Measurements from ENCODE around the gene TFF1. TPM values are rescaled to one million over a fixed set of nuclear protein-coding genes. Genes with fewer than 3 reads are reported as not detected.

The TFF1 gene
- total RNA-seq, 1 donor from 2014 or later: not detected

- no peak overlapping the region for H3K27ac ChIP-seq
- H3K9me3 Mint-ChIP-seq: peaks cover 2% of the 10 kb centered on the region
- H3K9ac ChIP-seq: no peak overlapping the region
- H3K9me3 ChIP-seq (ENCODE audit: low read depth): no peaks in the 10 kb centered on the region
- no peaks in the 10 kb centered on the region for H3K27me3 ChIP-seq
- H3K36me3 Mint-ChIP-seq: no peaks in the 10 kb centered on the region
- H3K4me1 Mint-ChIP-seq: peaks cover 7% of the 10 kb centered on the region
- peaks cover 8% of the 10 kb centered on the region for H3K27me3 Mint-ChIP-seq (ENCODE audit: insufficient read depth, low read depth)
- no peak for DNase-seq (ENCODE audit: low spot score)
- no peaks in the 10 kb centered on the region for H3K79me2 ChIP-seq (ENCODE audit: low read depth)
- H3K4me3 Mint-ChIP-seq: no peak overlapping the region
- H3K36me3 ChIP-seq: no peaks in the 10 kb centered on the region
- no peak overlapping the region for H3K27ac Mint-ChIP-seq
- H3K4me2 ChIP-seq: no peak overlapping the region
- TF ChIP-seq CTCF (IDR thresholded peaks at IDR 0.05) (no peak), EZH2 (IDR thresholded peaks at IDR 0.05) (no peak), EZH2phosphoT487 (IDR thresholded peaks at IDR 0.05) (no peak)
- H3K4me1 ChIP-seq: peaks cover 10% of the 10 kb centered on the region
- H2AFZ ChIP-seq (replicated peaks): no peak overlapping the region
- no peaks in the 10 kb centered on the region for H4K20me1 ChIP-seq (ENCODE audit: low read depth)
- no peaks in the 10 kb centered on the region for H3F3A ChIP-seq (ENCODE audit: low read depth)
- no peak overlapping the region for H3K4me3 ChIP-seq
Measured at GRCh38 chr21:42377211-42377950, 11.0 kb upstream of the TFF1 start.

GRCh38 chr21:42376338-42376982 is 10.1 kb upstream of the TFF1 start:
- Histone ChIP-seq H2AFZ (replicated peaks) (no peak overlapping the region), H3K36me3 (no peaks in the 10 kb centered on the region), H3K27ac (no peak overlapping the region), H3F3A (ENCODE audit: low read depth) (no peaks in the 10 kb centered on the region), H3K27me3 (no peaks in the 10 kb centered on the region), H3K9me3 (ENCODE audit: low read depth) (no peaks in the 10 kb centered on the region), H3K4me1 (peaks cover 10% of the 10 kb centered on the region), H3K4me3 (no peak overlapping the region), H4K20me1 (ENCODE audit: low read depth) (no peaks in the 10 kb centered on the region), H3K4me2 (no peak overlapping the region), H3K9ac (no peak overlapping the region), H3K79me2 (ENCODE audit: low read depth) (no peaks in the 10 kb centered on the region)
- Mint-ChIP-seq H3K4me3 (no peak overlapping the region), H3K36me3 (no peaks in the 10 kb centered on the region), H3K27me3 (ENCODE audit: insufficient read depth, low read depth) (peaks cover 8% of the 10 kb centered on the region), H3K9me3 (peaks cover 2% of the 10 kb centered on the region), H3K4me1 (peaks cover 7% of the 10 kb centered on the region), H3K27ac (no peak overlapping the region)
- no peak for TF ChIP-seq CTCF (IDR thresholded peaks at IDR 0.05)
- no peak for TF ChIP-seq EZH2phosphoT487 (IDR thresholded peaks at IDR 0.05)
- TF ChIP-seq EZH2 (IDR thresholded peaks at IDR 0.05): no peak
- DNase-seq (ENCODE audit: low spot score): no peak

- Mint-ChIP-seq H3K27me3 (ENCODE audit: insufficient read depth, low read depth) (peaks cover 9% of the 10 kb centered on the region), H3K9me3 (peaks cover 5% of the 10 kb centered on the region), H3K4me3 (no peak overlapping the region), H3K4me1 (peaks cover 10% of the 10 kb centered on the region), H3K36me3 (no peaks in the 10 kb centered on the region), H3K27ac (no peak overlapping the region)
- H4K20me1 ChIP-seq (ENCODE audit: low read depth): no peaks in the 10 kb centered on the region
- no peaks in the 10 kb centered on the region for H3K27me3 ChIP-seq
- TF ChIP-seq CTCF (IDR thresholded peaks at IDR 0.05) (no peak), EZH2phosphoT487 (IDR thresholded peaks at IDR 0.05) (no peak), EZH2 (IDR thresholded peaks at IDR 0.05) (no peak)
- H3K4me2 ChIP-seq: no peak overlapping the region
- no peak overlapping the region for H3K9ac ChIP-seq
- H3K4me1 ChIP-seq: peaks cover 10% of the 10 kb centered on the region
- DNase-seq (ENCODE audit: low spot score): no peak
- H2AFZ ChIP-seq (replicated peaks): no peak overlapping the region
- H3K79me2 ChIP-seq (ENCODE audit: low read depth): no peaks in the 10 kb centered on the region
- no peaks in the 10 kb centered on the region for H3K9me3 ChIP-seq (ENCODE audit: low read depth)
- no peak overlapping the region for H3K27ac ChIP-seq
- H3K4me3 ChIP-seq: no peak overlapping the region
- H3F3A ChIP-seq (ENCODE audit: low read depth): no peaks in the 10 kb centered on the region
- no peaks in the 10 kb centered on the region for H3K36me3 ChIP-seq
Measured at GRCh38 chr21:42375966-42376337, 9.6 kb upstream of the TFF1 start.

Measured in neural progenitor cell (in vitro differentiated cells).